Fibroblast of villous mesenchyme (primary cell): ENCODE data around the gene THRB. TPM values are rescaled to one million over a fixed set of nuclear protein-coding genes. Genes with fewer than 3 reads are reported as not detected.

Experiments used
- DNase-seq: peaks from one replicate; pipeline ENCODE4 v3.0.0-alpha.2; 2010; ENCODE audit warnings: low read depth
- H3K4me3 ChIP-seq: 2 replicates; pipeline ENCODE4 v1.5.1; 2011; ENCODE audit warnings: low read depth, mild to moderate bottlenecking, low read length
- CTCF ChIP-seq: IDR thresholded peaks from 2 replicates; pipeline ENCODE4 v1.5.1; 2012; ENCODE audit warnings: low read depth, mild to moderate bottlenecking, low read length; ENCODE audit not compliant: insufficient read depth
- total RNA-seq: library from RNA; depleted of rRNA; stranded (reverse); fragments of >200 nt; gene quantifications from 2 replicates; pipeline ENCODE4 v1.2.3, GENCODE V29; 2012

The THRB gene
- total RNA-seq, 1 donor, result 13.4 TPM

GRCh38 chr3:24487325-24488262 is 7.1 kb downstream of the THRB start:
- TF ChIP-seq CTCF, result no peak
- no peak for DNase-seq

DNA sequence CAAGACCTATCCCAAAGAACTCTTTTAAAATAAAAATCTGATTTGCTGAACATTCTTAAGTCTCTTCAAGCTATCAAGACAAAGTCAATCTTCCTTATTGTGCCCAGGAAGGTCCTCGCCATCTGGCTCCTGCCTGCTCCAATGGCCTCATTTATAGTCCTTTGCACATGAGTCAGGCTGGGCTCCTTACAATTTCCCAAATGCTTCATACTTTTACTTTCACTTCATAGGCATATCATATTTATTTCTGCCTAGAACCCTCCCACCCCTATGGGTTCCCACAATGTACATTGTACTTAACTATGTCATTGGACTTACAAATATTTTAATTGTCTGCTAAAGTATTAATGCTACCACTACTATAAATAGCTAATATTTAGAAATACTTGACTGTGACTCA is 9.1 kb downstream of the THRB start:
- no peak for DNase-seq
- TF ChIP-seq CTCF, result no peak
- H3K4me3 ChIP-seq, result no peak overlapping the region

More at GRCh38 chr3:24487325-24488262, 7.1 kb downstream of the THRB start:
- H3K4me3 ChIP-seq, result no peak overlapping the region

GRCh38 chr3:24483873-24484272 is 10.8 kb downstream of the THRB start:
- no peak for TF ChIP-seq CTCF
- no peak for DNase-seq
- H3K4me3 ChIP-seq, result no peak overlapping the region

GRCh38 chr3:24482096-24482705 is 12.4 kb downstream of the THRB start:
- H3K4me3 ChIP-seq, result no peak overlapping the region
- no peak for TF ChIP-seq CTCF
- no peak for DNase-seq

DNA sequence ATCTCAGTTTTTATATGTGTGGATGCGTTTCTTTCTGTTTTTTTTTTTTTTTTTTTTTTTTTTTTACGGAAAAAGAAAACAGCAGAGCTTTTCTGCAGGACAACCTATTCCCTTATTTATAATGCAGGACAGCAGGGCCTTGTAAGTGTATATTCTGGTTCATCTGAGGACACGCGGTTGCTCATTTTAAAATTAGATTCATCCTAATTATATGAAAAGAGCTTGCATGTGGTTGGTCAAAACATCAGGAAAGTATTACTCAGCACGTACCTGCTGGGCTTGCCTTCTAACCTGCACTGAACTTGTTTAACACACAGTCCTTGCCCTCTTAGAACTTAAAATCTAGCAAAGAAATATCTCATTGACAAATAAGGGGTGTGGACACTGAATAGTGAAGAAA is 13.5 kb downstream of the THRB start:
- TF ChIP-seq CTCF, result no peak
- H3K4me3 ChIP-seq, result no peak overlapping the region
- no peak for DNase-seq

DNA sequence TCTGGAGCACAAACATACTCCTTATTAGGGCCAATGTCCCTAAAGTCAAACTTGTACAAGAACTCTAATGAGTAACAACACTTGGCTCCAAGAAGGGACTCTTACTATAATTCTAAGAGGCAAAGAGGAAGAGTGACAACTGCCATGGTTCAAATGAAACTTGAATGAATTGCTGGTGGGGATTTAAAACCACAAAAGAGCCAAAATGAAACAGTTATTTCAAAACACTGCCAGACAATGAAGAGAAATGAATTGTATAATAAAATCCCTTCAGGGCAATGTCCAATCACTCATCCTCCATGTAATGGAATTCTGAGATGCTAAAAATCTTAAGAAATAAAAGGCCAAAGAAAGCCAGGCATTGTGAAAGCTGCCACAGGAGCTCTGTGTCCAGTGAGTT is 14.2 kb downstream of the THRB start:
- no peak for DNase-seq
- TF ChIP-seq CTCF, result no peak
- no peak overlapping the region for H3K4me3 ChIP-seq
